Memory B cell (primary cell): ENCODE measurements around the gene KIF13A.
"Not testable (repeated sequence)": the region's sequence is repeated elsewhere in the genome, so short reads cannot be mapped to it uniquely, and the experiment has no call there.

ENCODE experiments used
- ATAC-seq: fragments of 150-1000 bp; cut with Tn5 transposase; 2 replicates; pipeline ENCODE4 v1.10.0; 2021; ENCODE audit warnings: low read depth, mild to moderate bottlenecking, moderate library complexity
- DNase-seq, 2 donors: peaks; one replicate each; pipeline ENCODE4 v3.0.0; 2022; ENCODE audit warnings: low spot score in 2 of 2
- H3K27ac Mint-ChIP-seq: one replicate; pipeline ENCODE4 v1.8.0; 2022; ENCODE audit warnings: mild to moderate bottlenecking, moderate library complexity, mixed read lengths
- H3K27me3 Mint-ChIP-seq: one replicate; pipeline ENCODE4 v1.8.0; 2022; ENCODE audit warnings: mixed read lengths
- H3K36me3 Mint-ChIP-seq: one replicate; pipeline ENCODE4 v1.8.0; 2022; ENCODE audit warnings: mild to moderate bottlenecking, mixed read lengths
- H3K4me1 Mint-ChIP-seq: one replicate; pipeline ENCODE4 v1.8.0; 2022; ENCODE audit warnings: mixed read lengths
- H3K4me3 Mint-ChIP-seq: one replicate; pipeline ENCODE4 v1.8.0; 2022; ENCODE audit warnings: mild to moderate bottlenecking, moderate library complexity, mixed read lengths
- H3K9me3 Mint-ChIP-seq: one replicate; pipeline ENCODE4 v1.8.0; 2022; ENCODE audit warnings: mixed read lengths

The KIF13A gene

DNA sequence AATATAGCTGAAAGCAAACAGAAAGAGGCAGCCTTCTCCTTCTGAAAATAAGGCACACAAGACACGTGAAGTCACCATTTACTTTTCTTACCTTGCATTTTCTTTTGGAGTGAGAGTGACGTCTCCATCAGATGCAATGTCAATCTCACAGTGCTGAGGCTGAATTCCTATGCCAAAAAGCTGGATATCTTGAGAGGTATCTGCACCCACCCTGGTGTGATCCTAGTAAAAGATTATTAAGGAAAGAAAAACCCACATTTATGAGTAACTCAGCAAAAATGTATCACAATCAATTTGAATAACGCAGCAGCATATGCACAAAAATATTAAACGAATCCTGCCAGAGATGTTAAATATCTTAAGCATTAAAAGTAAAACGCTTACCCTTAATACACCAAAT is 159.3 kb downstream of the KIF13A start:
- H3K9me3 Mint-ChIP-seq, result no peaks in the 10 kb centered on the region
- ATAC-seq, result no peak
- no peak for DNase-seq
- no peak overlapping the region for H3K27ac Mint-ChIP-seq
- H3K36me3 Mint-ChIP-seq, result peaks cover 29% of the 10 kb centered on the region
- H3K4me1 Mint-ChIP-seq, result no peaks in the 10 kb centered on the region
- H3K27me3 Mint-ChIP-seq, result no peaks in the 10 kb centered on the region
- H3K4me3 Mint-ChIP-seq, result no peak overlapping the region

DNA sequence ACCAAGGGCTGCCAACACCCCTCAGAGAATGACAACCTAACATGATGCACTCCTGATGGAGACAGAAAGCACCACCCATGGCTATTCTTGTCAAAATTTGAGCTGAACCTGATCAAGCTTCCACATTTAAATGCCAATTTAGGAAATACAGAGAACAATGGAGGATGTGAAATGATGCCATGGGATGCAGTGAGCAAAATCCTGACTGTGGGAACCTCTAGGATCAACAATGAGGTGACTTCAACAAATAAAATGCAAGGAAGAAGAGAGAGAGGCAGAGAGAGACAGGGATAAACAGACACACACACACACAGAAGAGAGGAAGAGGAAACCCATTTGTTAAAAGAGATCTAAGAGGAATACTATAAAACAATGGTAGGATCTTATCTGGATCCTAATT is 161.1 kb downstream of the KIF13A start:
- no peak for DNase-seq
- H3K27me3 Mint-ChIP-seq, result no peaks in the 10 kb centered on the region
- no peak for ATAC-seq

DNA sequence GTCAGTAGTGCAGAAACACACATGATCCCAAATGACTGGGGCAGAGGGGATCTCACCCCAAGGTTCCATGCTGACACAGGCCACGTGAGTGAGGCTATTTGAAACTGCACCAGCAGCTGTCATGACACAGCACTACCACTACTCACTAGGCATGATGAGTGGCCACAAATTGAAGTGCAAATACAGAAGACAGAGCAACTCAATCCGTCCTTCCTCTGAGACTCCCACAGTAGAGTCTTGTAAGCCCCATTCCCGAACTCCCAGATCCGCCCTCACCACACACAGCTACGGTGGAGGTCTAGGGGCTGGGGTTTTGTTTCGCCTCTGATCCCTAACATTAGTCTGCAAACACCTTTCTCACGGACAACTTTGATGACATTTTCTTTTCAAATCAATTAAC is 167.4 kb downstream of the KIF13A start:
- Mint-ChIP-seq H3K36me3 (peaks cover 7% of the 10 kb centered on the region), H3K9me3 (no peaks in the 10 kb centered on the region), H3K27me3 (no peaks in the 10 kb centered on the region), H3K4me1 (no peaks in the 10 kb centered on the region), H3K27ac (no peak overlapping the region), H3K4me3 (no peak overlapping the region)
- no peak for DNase-seq
- no peak for ATAC-seq

More for the DNA sequence above, 161.1 kb downstream of the KIF13A start:
- H3K4me3 Mint-ChIP-seq, result no peak overlapping the region
- H3K36me3 Mint-ChIP-seq, result peaks cover 24% of the 10 kb centered on the region
- no peaks in the 10 kb centered on the region for H3K9me3 Mint-ChIP-seq
- no peaks in the 10 kb centered on the region for H3K4me1 Mint-ChIP-seq
- H3K27ac Mint-ChIP-seq, result no peak overlapping the region

DNA sequence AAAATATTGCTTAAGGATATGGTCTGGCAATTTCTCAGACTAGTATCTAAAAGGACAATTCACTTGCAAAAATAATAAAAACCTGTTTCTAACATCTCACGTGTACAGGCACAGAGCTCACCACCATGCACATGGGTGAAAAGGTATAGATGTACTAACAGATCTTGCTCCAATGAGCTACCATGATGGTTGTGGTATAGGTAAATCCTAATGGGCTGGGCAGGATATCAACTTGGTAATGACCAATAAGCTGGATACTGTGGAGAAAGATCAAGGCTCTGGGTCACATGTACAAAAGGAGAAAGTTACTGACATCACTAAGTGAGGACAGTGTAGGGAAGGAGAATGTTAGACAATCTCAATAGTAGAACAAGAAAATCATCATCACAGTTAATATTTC is 169.7 kb downstream of the KIF13A start:
- no peak for ATAC-seq
- Mint-ChIP-seq H3K36me3 (peaks cover 3% of the 10 kb centered on the region), H3K9me3 (no peaks in the 10 kb centered on the region), H3K4me3 (no peak overlapping the region), H3K27ac (no peak overlapping the region), H3K27me3 (no peaks in the 10 kb centered on the region), H3K4me1 (no peaks in the 10 kb centered on the region)
- no peak for DNase-seq

DNA sequence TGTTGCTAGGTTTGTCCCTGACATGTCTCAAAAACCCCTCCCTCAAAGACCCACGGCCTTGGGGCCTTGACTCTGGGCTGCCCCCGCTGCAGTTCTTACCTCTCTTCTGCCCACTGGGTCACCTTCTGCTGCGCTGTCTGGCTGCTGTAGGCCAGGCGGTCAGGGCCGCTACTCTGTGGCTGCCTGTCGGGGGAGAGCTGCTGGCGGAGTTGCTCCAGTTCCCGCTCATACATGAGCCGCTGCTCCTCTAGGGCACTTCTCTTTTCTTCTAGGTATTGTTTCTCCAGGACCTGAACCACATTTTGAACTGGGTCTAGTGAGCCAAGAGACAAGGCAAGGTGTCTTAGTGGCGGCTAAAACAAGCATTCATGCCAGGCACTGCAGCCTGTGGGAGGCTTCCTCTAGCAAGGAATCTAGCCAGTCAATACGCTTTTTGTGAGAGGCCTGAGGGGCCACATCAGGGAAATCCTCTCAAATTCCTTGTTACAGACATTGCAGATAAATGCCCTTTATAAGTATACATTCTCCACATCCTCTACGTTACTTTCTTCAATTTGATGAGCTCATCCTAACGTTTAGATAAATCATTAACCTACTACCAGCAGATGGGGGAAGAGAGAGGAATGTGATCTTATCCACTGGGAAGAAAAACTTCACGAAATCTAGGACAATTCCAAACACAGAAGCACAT is 170.4 kb downstream of the KIF13A start:
- Mint-ChIP-seq H3K27ac (no peak overlapping the region), H3K9me3 (no peaks in the 10 kb centered on the region), H3K4me1 (no peaks in the 10 kb centered on the region), H3K27me3 (no peaks in the 10 kb centered on the region), H3K36me3 (peaks cover 6% of the 10 kb centered on the region), H3K4me3 (no peak overlapping the region)
- no peak for ATAC-seq
- no peak for DNase-seq

DNA sequence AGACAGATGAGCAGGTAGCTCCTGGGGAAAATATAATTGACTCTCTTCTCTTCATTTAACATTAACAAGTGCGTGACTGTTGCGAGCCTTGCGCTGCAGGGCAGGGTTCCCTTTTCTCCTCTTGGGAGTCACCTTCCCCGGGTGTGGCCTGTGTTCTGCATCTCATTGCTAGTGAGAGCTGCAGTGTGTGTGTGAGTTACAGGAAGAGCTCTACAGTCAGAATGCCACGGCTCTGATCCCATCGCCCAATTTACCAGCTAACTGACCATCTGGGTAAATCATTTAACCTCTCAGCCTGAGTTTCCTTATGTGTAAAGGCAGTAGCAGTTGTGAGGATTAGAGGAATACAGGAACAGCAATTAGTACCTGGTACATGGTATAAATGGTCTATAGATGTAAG is 173.9 kb downstream of the KIF13A start:
- ATAC-seq (no peak), DNase-seq (no peak)
- Mint-ChIP-seq H3K36me3 (peaks cover 15% of the 10 kb centered on the region), H3K27ac (no peak overlapping the region), H3K27me3 (no peaks in the 10 kb centered on the region), H3K4me3 (no peak overlapping the region), H3K4me1 (no peaks in the 10 kb centered on the region), H3K9me3 (no peaks in the 10 kb centered on the region)

DNA sequence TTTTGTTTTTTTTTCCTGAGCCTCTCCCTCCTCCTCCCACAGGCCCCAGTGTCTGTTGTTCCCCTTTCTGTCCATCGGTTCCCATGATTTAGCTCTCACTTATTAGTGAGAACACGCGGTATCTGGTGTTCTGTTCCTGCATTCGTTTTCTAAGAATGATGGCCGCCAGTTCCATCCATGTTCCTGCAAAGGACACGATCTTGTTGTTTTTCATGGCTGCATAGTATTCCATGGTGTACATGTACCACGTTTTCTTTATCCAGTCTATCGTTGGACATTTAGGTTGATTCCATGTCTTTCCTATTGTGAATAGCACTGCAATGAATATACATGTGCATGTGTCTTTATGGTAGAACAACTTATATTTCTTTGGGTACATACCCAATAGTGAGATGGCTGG is 175.1 kb downstream of the KIF13A start:
- Mint-ChIP-seq H3K36me3 (peaks cover 24% of the 10 kb centered on the region), H3K4me1 (no peaks in the 10 kb centered on the region), H3K27ac (no peak overlapping the region), H3K4me3 (no peak overlapping the region), H3K27me3 (no peaks in the 10 kb centered on the region), H3K9me3 (peaks cover 3% of the 10 kb centered on the region)
- ATAC-seq (no peak), DNase-seq (no peak)

DNA sequence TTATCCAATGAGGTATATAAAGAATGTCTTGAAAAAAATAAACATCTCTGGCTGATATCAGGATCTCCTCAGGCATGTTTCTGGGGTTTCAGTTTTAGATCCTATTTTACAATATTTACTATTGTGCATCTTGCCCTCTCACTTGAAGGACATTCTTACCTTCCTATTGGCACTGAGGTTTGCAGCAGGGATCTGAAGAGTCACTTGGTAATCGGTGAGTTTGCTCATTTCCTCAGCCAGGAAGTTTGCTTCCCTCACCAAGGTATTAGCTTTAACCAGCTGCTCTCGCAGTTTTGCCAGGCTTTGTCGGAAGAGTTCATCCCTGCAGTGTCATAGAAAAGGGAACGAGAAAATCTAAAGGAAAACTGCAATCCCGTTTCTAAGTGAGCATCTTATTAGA is 178.8 kb downstream of the KIF13A start:
- no peak for DNase-seq
- H3K4me1 Mint-ChIP-seq, result peaks cover 3% of the 10 kb centered on the region
- no peaks in the 10 kb centered on the region for H3K27me3 Mint-ChIP-seq
- H3K9me3 Mint-ChIP-seq, result peaks cover 4% of the 10 kb centered on the region
- H3K36me3 Mint-ChIP-seq, result peaks cover 28% of the 10 kb centered on the region
- no peak overlapping the region for H3K27ac Mint-ChIP-seq
- no peak overlapping the region for H3K4me3 Mint-ChIP-seq
- no peak for ATAC-seq

DNA sequence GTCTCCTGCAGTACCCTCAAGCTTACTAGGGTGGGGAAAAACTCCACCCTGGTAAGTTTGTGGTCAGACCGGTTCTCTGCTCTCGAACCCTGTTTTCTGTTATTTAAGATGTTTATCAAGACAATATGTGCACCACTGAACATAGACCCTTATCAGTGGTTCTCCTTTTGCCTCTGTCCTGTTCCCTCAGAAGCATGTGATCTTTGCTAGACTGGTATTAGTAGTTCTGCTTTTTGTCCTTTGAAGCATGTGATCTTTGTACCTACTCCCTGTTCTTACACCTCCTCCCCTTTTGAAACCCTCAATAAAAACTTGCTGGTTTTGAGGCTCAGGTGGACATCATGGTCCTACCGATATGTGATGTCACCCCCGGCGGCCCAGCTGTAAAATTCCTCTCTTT is 180.0 kb downstream of the KIF13A start:
- not testable (repeated sequence) for H3K27me3 Mint-ChIP-seq, H3K27ac Mint-ChIP-seq, H3K4me3 Mint-ChIP-seq, DNase-seq, H3K9me3 Mint-ChIP-seq, ATAC-seq, H3K4me1 Mint-ChIP-seq
- H3K36me3 Mint-ChIP-seq, result peaks cover 28% of the 10 kb centered on the region

DNA sequence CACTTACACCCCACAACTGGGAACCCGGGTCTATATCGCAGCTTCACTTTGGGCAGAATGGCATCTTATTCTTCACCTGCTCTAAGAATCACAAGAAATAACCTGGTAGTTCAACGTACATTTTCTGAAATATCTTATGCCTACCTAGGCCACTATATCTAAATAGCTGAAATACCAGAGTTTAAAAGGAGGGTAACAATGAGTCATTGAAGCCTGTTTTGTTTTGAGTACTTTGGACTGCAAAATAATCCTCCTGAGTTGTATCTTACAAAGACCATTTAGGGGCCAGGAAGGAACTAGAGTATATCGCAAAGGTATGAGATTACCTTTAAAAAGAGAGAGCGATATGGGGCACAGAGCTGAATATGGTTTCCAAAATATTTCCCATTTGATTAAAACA is 184.0 kb downstream of the KIF13A start:
- Mint-ChIP-seq H3K27ac (no peak overlapping the region), H3K9me3 (peaks cover 4% of the 10 kb centered on the region), H3K4me1 (peaks cover 3% of the 10 kb centered on the region), H3K4me3 (no peak overlapping the region), H3K36me3 (peaks cover 26% of the 10 kb centered on the region), H3K27me3 (no peaks in the 10 kb centered on the region)
- no peak for DNase-seq
- ATAC-seq, result no peak

DNA sequence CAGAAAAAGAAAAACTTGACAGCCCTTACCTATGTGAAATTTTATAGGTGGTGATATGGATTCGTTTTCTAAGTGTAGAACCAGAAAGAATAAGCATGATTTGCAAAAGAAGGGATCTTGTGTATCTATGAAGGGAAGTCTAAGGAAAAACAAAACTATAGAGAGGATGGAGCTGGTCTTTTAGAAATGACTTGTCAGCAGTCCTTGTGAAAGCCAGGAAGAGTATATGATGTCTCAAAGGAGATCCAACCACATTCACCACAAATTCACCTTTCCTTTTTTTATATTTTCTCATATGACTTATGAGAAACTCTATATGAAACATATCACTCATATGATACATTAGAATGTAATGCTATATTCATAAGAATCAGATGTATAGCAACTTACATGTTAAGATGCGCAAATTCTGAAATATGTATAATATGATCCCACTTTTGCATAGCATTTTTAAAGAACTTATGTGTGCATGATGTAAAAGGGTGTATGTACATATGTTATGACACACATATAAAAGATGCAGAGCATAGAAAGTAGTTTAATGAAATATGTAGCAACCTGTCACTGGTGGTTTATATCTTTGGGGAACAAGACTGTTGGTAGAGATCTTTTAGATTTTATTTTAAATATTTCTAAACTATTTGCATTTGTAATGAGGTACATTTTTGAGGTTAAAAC is 188.8 kb downstream of the KIF13A start:
- no peaks in the 10 kb centered on the region for H3K4me1 Mint-ChIP-seq
- H3K36me3 Mint-ChIP-seq, result peaks cover 32% of the 10 kb centered on the region
- no peaks in the 10 kb centered on the region for H3K9me3 Mint-ChIP-seq
- no peaks in the 10 kb centered on the region for H3K27me3 Mint-ChIP-seq
- ATAC-seq (no peak), DNase-seq (no peak)
- no peak overlapping the region for H3K27ac Mint-ChIP-seq
- no peak overlapping the region for H3K4me3 Mint-ChIP-seq

DNA sequence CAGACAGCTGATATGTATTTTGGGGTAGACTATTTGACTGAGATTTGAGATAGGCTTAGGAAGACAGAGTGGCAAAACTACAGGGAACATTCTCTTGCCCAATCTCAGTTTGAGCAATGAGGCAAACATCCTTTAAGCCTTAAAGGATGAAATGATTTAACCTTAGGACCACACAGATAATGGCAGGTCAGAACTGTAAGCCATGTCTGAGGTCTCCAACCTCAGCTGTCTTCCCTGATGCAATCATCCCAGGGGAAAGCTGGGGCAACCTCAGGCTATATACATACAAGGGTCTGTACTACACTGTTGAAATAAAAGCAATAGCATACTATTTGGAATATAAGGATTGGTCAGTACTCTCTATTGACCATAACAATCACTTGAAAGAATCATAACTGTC is 196.9 kb downstream of the KIF13A start:
- H3K27me3 Mint-ChIP-seq, result no peaks in the 10 kb centered on the region
- no peaks in the 10 kb centered on the region for H3K4me1 Mint-ChIP-seq
- DNase-seq, result no peak
- ATAC-seq, result no peak
- peaks cover 26% of the 10 kb centered on the region for H3K36me3 Mint-ChIP-seq
- no peak overlapping the region for H3K4me3 Mint-ChIP-seq
- no peaks in the 10 kb centered on the region for H3K9me3 Mint-ChIP-seq
- H3K27ac Mint-ChIP-seq, result no peak overlapping the region

DNA sequence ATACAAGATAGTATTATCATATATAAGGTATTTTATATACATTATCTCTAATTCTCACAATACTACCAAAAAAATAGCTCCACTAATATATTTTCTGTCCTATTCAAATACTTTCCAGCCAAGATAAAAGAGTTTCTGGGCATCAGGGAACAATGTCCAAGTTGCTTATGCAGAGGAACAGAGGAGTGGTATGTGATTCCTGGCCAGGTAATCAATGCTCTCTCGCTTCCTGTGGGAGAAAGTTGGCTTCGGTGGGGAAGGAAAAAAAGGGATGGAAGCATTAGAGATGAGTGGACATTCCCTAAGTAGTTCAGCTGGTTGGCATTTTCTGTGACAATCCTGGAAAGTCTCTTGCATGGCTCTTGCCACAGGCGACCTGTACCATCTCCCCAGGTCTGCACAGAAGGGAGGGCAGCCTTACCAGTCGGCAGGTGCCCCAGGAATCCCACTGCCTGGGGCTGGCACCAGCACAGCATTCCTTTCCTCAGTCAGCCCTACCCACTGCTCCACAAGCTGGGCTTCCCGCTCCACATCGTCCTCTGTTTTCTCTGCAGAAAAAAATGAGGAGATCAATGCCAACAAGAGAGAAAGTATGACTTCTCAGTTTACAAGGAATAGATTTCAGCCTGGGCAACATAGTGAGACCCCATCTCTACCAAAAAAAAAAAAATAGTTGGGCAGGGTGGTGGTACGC is 202.2 kb downstream of the KIF13A start:
- Mint-ChIP-seq H3K36me3 (peaks cover 26% of the 10 kb centered on the region), H3K4me1 (no peaks in the 10 kb centered on the region), H3K27ac (no peak overlapping the region), H3K27me3 (no peaks in the 10 kb centered on the region), H3K9me3 (no peaks in the 10 kb centered on the region), H3K4me3 (no peak overlapping the region)
- DNase-seq, result no peak
- ATAC-seq, result no peak

DNA sequence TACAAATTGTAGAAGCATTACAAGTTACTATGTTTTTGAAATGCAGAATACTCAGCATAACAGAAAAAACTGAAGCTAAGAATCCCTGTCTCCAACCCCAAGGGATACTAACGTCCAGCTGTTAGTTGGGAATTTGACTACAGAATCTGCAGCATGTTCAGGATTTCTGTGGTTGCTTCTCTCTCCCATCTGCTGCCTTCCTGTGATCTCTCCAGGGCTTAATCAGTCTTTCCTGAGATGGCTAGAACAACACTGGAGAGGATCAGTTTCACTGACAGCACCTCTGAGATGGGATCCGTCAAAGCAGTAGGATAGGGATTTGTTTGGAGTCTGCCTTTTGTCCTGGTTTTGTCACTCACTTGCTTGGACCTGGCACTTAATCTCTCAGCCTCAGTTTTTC is 207.4 kb downstream of the KIF13A start:
- H3K27me3 Mint-ChIP-seq, result no peaks in the 10 kb centered on the region
- no peak overlapping the region for H3K27ac Mint-ChIP-seq
- H3K36me3 Mint-ChIP-seq, result peaks cover 29% of the 10 kb centered on the region

More for the DNA sequence above, 207.4 kb downstream of the KIF13A start:
- Mint-ChIP-seq H3K4me3 (no peak overlapping the region), H3K9me3 (no peaks in the 10 kb centered on the region), H3K4me1 (no peaks in the 10 kb centered on the region)
- no peak for DNase-seq
- no peak for ATAC-seq
